Psoas muscle (tissue), 8 donors: ENCODE measurements around the gene LPP. TPM values are rescaled to one million over a fixed set of nuclear protein-coding genes. Genes with fewer than 3 reads are reported as not detected.

Source experiments
- ATAC-seq, 4 donors: fragments of 200-7000 bp; cut with Tn5 transposase; one replicate each; pipeline ENCODE4 v1.9.1; 2020; ENCODE audit warnings: moderate library complexity in 3 of 4, mild to moderate bottlenecking in 2 of 4
- DNase-seq, 2 donors: peaks; one replicate each; pipeline ENCODE4 v3.0.0-alpha.2; 2020
- H3K27ac ChIP-seq: fragments of 200-600 bp; one replicate; pipeline ENCODE4 v1.8.0; 2022
- H3K27me3 ChIP-seq, 3 donors: fragments of 200-600 bp in 1 of 3; one replicate each; pipeline versions ENCODE4 v1.6.1 to v1.8.0; 2013 to 2022; ENCODE audit warnings: low read length in 2 of 3, mild to moderate bottlenecking in 2 of 3, moderate library complexity in 1 of 3; ENCODE audit not compliant: insufficient read depth in 3 of 3
- H3K36me3 ChIP-seq, 2 donors: fragments of 200-600 bp in 1 of 2; one replicate each; pipeline versions ENCODE4 v1.6.1 to v1.8.0; 2013 to 2022; ENCODE audit warnings: low read depth in 1 of 2, mild to moderate bottlenecking in 1 of 2, moderate library complexity in 1 of 2; ENCODE audit not compliant: insufficient read depth in 1 of 2
- H3K4me1 ChIP-seq: fragments of 200-600 bp; one replicate; pipeline ENCODE4 v1.8.0; 2022
- H3K4me3 ChIP-seq: fragments of 200-600 bp; one replicate; pipeline ENCODE4 v1.8.0; 2022; ENCODE audit warnings: mild to moderate bottlenecking
- H3K9me3 ChIP-seq: fragments of 200-600 bp; one replicate; pipeline ENCODE4 v1.8.0; 2022
- CTCF ChIP-seq: fragments of 200-600 bp; IDR thresholded peaks from one replicate; pipeline ENCODE4 v1.8.0; 2022; ENCODE audit warnings: antibody characterized with exemption
- WGBS, 3 donors: extraction: QIAGEN DNeasy Blood & Tissue Kit; methylation state at CpG; one replicate each; pipeline versions ENCODE4 v1.1.6 to v1.1.7; 2013; 5-methylcytosine and 5-hydroxymethylcytosine counted together
- intact Hi-C, 2 donors: fragments of 100-400 bp; cut with DNase I; formaldehyde crosslinking; loops; one replicate each; pipeline versions ENCODE4 v1.11.0 to v1.14.2; 2022
- polyA plus RNA-seq, 3 donors: library from polyadenylated mRNA; stranded (reverse); fragments of 200-250 nt; gene quantifications; one replicate each; pipeline ENCODE4 v1.2.3, GENCODE V29; 2013
- total RNA-seq, 4 donors: library from RNA; stranded (reverse); fragmentation: NEBNext Ultra II Directional in 2 of 4; extraction: Animal tissue kit (Norgen Biotek cat#: 25700) in 2 of 4; gene quantifications; one replicate each; pipeline versions ENCODE4 v1.2.1 to v1.2.4, GENCODE V29; 2021 to 2023
- donor health status: healthy with polysubstance abuse.
- donor health status: DM: no; HTN: no; CAD: no; lungs with moderate emphysema.
- donor health status: Bipolar disorder and iron deficiency.
- donor health status: healthy.
- donor health status: DM: yes; HTN: yes; CAD: no.
- donor health status: DM: no; HTN: no; CAD: no.
- donor health status: DM: no; HTN: no; CAD: no.
- donor health status: DM: yes; HTN: yes; CAD: no.

Gene LPP
- total and polyA plus RNA-seq, 7 donors = 2.6 to 80.3 (median 42.8) TPM

DNA sequence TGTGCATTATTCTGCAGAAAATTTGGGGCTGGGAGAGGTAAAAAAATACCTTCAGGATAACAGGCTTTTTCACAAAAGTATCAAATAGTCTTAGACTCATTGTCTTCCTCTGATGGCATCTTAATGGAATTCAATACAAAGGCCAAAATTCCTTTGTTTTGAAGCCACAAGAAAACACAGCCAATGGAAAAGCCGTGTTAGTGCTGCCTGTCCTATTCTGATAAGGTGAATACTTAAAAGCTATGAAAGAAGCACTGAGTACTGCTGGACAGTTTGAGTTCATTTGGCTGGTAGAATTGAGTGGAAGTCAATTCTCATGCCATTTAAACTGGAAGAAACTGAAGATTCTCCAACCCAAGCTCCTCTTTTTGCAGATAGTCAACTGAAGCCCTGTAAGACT lies 622.5 kb downstream of the LPP start:
- no peak for ATAC-seq
- no peak for DNase-seq
- Histone ChIP-seq H3K27me3 (no peaks in the 10 kb centered on the region), H3K27ac (no peak overlapping the region), H3K9me3 (no peaks in the 10 kb centered on the region), H3K4me3 (no peak overlapping the region), H3K4me1 (peaks cover 36% of the 10 kb centered on the region), H3K36me3 (no peaks in the 10 kb centered on the region)
- no peak for TF ChIP-seq CTCF
- WGBS, 3 donors = 50 to 70% (median 65%) methylated on average over 1 of the region's 1 CpG
- intact Hi-C loops = no loop called here

DNA sequence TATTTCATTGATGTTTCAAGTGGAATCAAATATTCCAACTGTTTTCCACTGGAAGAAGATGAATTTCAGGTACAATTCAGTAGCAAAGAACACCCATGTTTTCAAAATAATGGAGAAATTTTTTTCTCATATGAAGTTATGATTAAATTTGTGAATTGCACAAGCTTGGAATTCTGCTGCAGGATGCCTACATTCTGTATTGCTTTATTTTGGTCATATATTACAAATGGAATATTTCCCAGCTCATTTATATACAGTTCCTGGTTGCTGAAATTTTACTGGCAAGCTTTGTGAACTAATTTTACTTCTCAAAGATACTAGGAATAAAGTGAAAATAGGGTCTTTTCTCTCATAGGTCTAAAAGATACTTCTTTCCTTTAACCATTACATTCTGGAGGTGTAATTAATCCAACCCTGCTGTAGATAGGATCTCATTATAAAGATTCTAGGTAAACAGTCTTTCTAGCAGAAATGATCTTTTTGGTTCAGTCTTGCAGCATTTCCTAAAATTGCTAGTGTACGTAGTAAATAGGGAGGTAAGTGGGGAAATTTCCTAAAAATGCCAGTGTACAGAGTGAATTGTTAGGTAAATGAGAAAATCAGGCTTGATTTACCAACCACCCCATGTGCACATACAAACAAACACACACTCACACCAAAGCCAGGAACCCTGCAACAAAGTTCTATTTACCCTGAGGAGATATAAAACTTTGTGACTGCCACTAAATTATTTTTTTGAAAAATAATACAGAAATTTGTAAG lies 624.3 kb downstream of the LPP start:
- no peak for TF ChIP-seq CTCF
- intact Hi-C loops = no loop called here
- peaks cover 27% of the 10 kb centered on the region for H3K4me1 ChIP-seq

DNA sequence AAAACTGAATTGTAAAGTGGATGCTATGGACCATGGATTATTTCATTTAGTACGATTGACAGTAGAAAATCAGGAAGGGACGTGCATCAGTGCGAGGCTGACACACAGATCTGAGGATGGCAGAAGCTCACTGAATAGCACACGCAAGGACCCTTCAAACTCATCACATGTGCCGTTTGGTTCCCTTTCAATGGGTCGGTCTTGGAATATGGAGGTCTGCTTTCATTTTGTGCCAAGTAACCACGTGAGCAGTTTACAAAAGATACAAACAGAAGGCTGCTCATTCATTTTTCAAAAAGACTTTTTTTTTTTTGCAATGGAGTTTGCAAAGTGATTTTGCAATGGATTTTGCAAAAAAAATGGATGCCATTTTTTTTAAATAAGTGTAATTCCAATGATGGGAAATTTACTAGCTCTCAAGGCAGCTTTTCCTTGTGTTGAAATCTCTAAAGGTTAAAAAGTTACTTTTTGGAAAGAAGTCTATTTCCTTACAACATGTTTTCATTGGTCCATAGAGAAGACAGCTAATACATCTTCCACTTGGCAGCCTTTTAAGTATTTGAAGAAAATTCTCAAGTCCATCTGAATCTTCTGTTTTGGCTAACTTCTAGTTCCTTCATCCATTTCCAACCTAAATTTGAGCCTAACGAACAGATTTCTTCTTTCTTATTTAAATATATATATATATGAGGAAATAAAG lies 625.5 kb downstream of the LPP start:
- H3K9me3 ChIP-seq = no peaks in the 10 kb centered on the region
- no peaks in the 10 kb centered on the region for H3K36me3 ChIP-seq
- 85 to 86% (median 85%) methylated on average over 8 of the region's 8 CpGs for WGBS, 3 donors
- peak overlapping the region; percentile 59 for H3K27ac ChIP-seq
- no peak for TF ChIP-seq CTCF
- H3K4me1 ChIP-seq = peaks cover 20% of the 10 kb centered on the region
- peak in 1 of 4 donors; percentile 36 for ATAC-seq
- no peak for DNase-seq
- no peaks in the 10 kb centered on the region for H3K27me3 ChIP-seq
- intact Hi-C loops = no loop called here
- H3K4me3 ChIP-seq = no peak overlapping the region

More for the DNA sequence above, 624.3 kb downstream of the LPP start:
- Histone ChIP-seq H3K9me3 (no peaks in the 10 kb centered on the region), H3K27ac (no peak overlapping the region), H3K27me3 (no peaks in the 10 kb centered on the region), H3K36me3 (no peaks in the 10 kb centered on the region), H3K4me3 (no peak overlapping the region)
- ATAC-seq = no peak
- 96 to 97% (median 96%) methylated on average over 1 of the region's 1 CpG for WGBS, 3 donors
- no peak for DNase-seq

DNA sequence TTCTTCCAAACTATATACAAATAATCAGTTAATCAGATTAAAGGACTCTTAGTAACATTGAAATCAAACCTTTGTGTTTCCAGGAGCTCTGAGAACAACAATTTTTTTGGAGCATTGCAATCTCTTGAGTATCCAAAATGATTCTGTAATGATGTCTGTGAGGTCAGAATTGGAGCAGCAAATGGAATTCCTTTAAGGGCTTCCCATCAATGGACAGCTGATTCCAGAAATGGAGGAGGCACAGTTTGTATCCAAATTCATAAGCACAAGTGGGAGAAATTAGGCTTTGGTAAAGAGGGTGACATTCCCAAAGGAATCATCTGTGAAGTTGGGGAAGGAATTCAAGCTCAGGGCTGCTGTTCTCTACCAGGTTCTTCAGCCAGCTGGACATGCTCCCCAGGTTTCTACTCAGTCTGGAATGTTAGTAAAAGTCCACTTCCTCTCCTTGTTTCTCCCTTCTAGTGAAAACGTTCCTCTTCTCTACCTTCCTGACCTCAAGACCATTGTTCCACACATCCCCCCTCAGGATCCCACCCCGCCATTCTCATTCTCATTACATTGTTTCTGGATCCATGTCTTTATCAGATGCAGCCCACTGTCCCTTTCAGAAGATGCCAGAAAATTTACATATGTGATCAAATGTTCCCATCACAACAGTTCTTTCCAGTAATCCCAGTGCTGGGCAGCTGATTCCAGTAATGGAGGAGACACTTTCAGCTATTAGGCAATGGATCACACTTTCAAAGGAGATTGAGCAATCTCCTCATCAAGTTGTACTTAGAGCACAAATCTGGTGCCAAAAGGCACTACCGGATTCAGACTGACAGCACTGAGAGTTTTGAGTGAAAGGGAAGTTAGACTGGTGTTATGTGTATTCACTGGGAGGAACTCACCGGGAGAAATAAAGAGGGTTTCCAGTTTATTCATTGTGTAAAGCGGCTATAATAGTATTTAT lies 626.5 kb downstream of the LPP start:
- no peaks in the 10 kb centered on the region for H3K36me3 ChIP-seq
- intact Hi-C loops = no loop called here
- H3K4me3 ChIP-seq = no peak overlapping the region
- H3K9me3 ChIP-seq = no peaks in the 10 kb centered on the region
- TF ChIP-seq CTCF = no peak
- peaks cover 20% of the 10 kb centered on the region for H3K4me1 ChIP-seq
- WGBS, 3 donors = 56 to 71% (median 62%) methylated on average over 5 of the region's 5 CpGs
- DNase-seq = peak; percentile 29 to 52
- peak overlapping the region; percentile 59 for H3K27ac ChIP-seq
- ATAC-seq = peak; percentile 73 to 94 (median 86)
- no peaks in the 10 kb centered on the region for H3K27me3 ChIP-seq
